ENCODE results near the gene KCTD21. TPM values are rescaled to one million over a fixed set of nuclear protein-coding genes. Genes with fewer than 3 reads are reported as not detected.

KCTD21 gene
- total and polyA plus RNA-seq, 8 donors: 8.4 to 12.0 (median 9.2) TPM

DNA sequence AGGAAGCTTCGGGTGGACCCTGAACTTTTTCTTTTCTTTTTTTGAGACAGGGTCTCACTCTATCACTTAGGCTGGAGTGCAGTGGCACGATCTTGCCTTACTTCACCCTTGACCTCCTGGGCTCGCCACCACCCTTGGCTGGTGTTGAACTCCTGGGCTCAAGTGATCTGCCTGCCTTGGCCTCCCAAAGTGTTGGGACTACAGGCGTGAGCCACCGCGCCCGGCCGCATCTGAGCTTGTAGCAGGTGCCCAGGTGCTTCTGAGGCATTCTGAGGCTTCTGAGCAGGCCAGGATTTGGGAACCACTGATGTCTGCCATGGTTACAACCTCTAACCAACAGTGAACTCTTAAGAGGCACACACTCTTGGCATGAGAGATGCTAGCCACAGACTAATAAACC, 5.4 kb upstream of the KCTD21 start:
- no peak overlapping the region for H3K27ac ChIP-seq
- DNase-seq: peak in 1 of 4 donors; percentile 63
- H3K36me3 ChIP-seq: peaks cover 0 to 19% of the 10 kb centered on the region in 2 donors
- H3K4me3 ChIP-seq: no peak overlapping the region
- H3K9me3 ChIP-seq: no peaks in the 10 kb centered on the region
- TF ChIP-seq CTCF (IDR thresholded peaks at IDR 0.05): no peak
- intact Hi-C loops (cut with DNase I): no loop called here
- peaks cover 9 to 32% of the 10 kb centered on the region in 2 donors for H3K4me1 ChIP-seq
- H3K27me3 ChIP-seq: no peaks in the 10 kb centered on the region
- ATAC-seq: no peak

- no peak for ATAC-seq
- Histone ChIP-seq H3K27ac (no peak overlapping the region), H3K27me3 (no peaks in the 10 kb centered on the region), H3K4me1 (peaks cover 9 to 32% of the 10 kb centered on the region in 2 donors), H3K36me3 (peaks cover 0 to 10% of the 10 kb centered on the region in 2 donors), H3K9me3 (no peaks in the 10 kb centered on the region), H3K4me3 (no peak overlapping the region)
- TF ChIP-seq CTCF (IDR thresholded peaks at IDR 0.05): no peak
- no peak for DNase-seq
- intact Hi-C loops (cut with DNase I): no loop called here
Measured at GRCh38 chr11:78192911-78193351, 4.5 kb upstream of the KCTD21 start.

DNA sequence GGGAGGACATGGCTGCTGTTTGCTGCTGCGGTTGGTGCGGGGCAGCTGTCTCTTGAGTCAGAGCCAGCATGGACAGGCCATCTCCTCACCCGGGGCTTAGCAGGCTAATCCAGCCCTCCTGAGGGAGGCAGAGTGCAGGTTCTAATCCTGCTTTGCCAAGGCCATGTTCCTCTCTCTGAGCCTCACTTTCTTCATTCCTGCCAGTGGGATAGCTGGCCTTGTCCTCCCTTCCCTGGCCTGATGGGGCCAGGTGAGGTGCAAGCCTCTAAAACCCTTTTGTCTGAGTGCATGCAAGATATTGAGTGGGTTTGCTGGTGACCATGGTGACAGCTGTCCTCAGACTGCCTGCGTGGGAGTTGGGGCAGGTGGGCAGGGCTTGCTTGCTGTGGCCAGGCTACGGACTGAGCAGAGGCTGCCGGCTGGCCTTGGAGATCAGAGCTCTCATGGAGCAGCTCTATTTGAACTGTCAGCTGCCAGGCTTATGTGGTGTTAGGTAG, 3.8 kb upstream of the KCTD21 start:
- TF ChIP-seq CTCF (IDR thresholded peaks at IDR 0.05): no peak
- H3K27me3 ChIP-seq: no peaks in the 10 kb centered on the region
- H3K4me3 ChIP-seq: no peak overlapping the region
- H3K4me1 ChIP-seq: peaks cover 9 to 38% of the 10 kb centered on the region in 2 donors
- no peaks in the 10 kb centered on the region for H3K9me3 ChIP-seq
- no peak for ATAC-seq
- no peak overlapping the region for H3K27ac ChIP-seq
- H3K36me3 ChIP-seq: peaks cover 0 to 4% of the 10 kb centered on the region in 2 donors
- intact Hi-C loops (cut with DNase I): no loop called here
- DNase-seq: no peak

DNA sequence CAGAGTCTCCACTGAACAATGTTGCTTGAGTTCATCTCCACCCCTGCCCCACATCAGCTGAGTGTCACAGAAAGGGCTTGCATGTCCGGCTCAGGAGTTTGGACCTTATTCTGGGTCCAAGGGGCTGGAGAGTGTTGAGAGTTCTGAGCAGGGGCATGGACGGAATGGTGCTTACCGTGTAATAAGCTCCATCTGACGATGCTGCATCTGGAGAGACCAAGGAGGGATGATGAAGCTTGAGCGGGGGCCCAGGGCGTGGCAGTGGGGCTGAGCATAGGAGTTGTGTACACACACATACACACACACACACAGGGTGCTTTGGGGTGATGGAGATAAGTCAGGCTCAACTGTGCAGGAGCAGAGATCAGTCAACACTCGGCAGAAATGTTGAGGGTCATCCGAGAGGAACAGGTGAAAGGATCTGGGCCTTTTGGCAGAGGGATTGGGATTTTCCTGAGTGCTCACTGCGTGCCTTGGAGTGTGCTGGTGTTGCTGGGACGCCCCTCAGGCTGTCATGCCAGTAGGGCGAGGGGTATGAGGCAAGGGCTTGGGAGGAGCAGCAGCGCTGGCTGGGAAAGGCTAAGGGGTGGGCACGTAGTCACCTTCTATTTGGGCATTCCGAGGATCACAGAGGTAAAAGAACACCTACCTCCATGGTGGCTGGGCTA, 2.6 kb upstream of the KCTD21 start:
- no peak for TF ChIP-seq CTCF (IDR thresholded peaks at IDR 0.05)
- intact Hi-C loops (cut with DNase I): no loop called here
- H3K9me3 ChIP-seq: no peaks in the 10 kb centered on the region
- no peak for ATAC-seq
- no peak overlapping the region for H3K4me3 ChIP-seq
- DNase-seq: no peak
- H3K27ac ChIP-seq: no peak overlapping the region
- H3K36me3 ChIP-seq: no peaks in the 10 kb centered on the region
- H3K4me1 ChIP-seq: peaks cover 9 to 47% of the 10 kb centered on the region in 2 donors
- no peaks in the 10 kb centered on the region for H3K27me3 ChIP-seq

GRCh38 chr11:78190374-78190773, 1.9 kb upstream of the KCTD21 start:
- H3K4me1 ChIP-seq: peaks cover 9 to 54% of the 10 kb centered on the region in 2 donors
- H3K27ac ChIP-seq: no peak overlapping the region
- H3K27me3 ChIP-seq: no peaks in the 10 kb centered on the region
- no peaks in the 10 kb centered on the region for H3K36me3 ChIP-seq
- intact Hi-C loops (cut with DNase I): no loop called here
- H3K4me3 ChIP-seq: peak overlapping the region in 1 of 2 donors; percentile 87
- H3K9me3 ChIP-seq: no peaks in the 10 kb centered on the region
- no peak for DNase-seq
- no peak for TF ChIP-seq CTCF (IDR thresholded peaks at IDR 0.05)
- no peak for ATAC-seq
